Measurements from ENCODE around the gene JARID2. TPM values are rescaled to one million over a fixed set of nuclear protein-coding genes. Genes with fewer than 3 reads are reported as not detected.

The JARID2 gene
- polyA plus RNA-seq, 1 of the 3 experiments (the other 2 are of a cell fraction) = 3.4 TPM

GRCh38 chr6:15351631-15352030 is 105.8 kb downstream of the JARID2 start (continued):
- TF ChIP-seq MXI1 (IDR thresholded peaks at IDR 0.05; ENCODE audit: low read depth, low read length) = no peak
- TF ChIP-seq TCF12 (IDR thresholded peaks at IDR 0.05) = peak; percentile 39; the same call in 1 of the 2 replicates
- no peak for TF ChIP-seq RXRA (IDR thresholded peaks at IDR 0.05; ENCODE audit: borderline replicate concordance, low read depth)
- TF ChIP-seq ZBTB33 (IDR thresholded peaks at IDR 0.05; ENCODE audit: borderline replicate concordance, low read depth) = no peak

- WGBS (ENCODE audit: low lambda C conversion rate) = 96% methylated on average over 4 of the region's 4 CpGs
- no peaks in the 10 kb centered on the region for H3K36me3 ChIP-seq (replicated peaks in 1 of 2; ENCODE audit: control insufficient read depth in 1 of 2, insufficient read depth in 2 of 2, low read length in 1 of 2)
- no peak overlapping the region; a peak in 1 of 4 replicates for H3K27ac ChIP-seq (ENCODE audit: low read depth in 2 of 2, low read length in 1 of 2)
- peaks cover 6% of the 10 kb centered on the region for H3F3A ChIP-seq (replicated peaks; ENCODE audit: insufficient read depth)
- no peak overlapping the region for H3K4me3 ChIP-seq (ENCODE audit: low read depth in 2 of 2, low read length in 1 of 2)
- POLR2A ChIA-PET = no interaction called here
- H3K9me2 ChIP-seq = no peaks in the 10 kb centered on the region
- no peak overlapping the region for H3K4me2 ChIP-seq
- peaks cover 0 to 19% of the 10 kb centered on the region in 2 experiments; a peak in 1 of 4 replicates for H3K4me1 ChIP-seq (ENCODE audit: control insufficient read depth in 1 of 2, insufficient read depth in 2 of 2, low read depth in 1 of 2, low read length in 1 of 2)
- no peak overlapping the region for H3K9ac ChIP-seq
- H2AFZ ChIP-seq (ENCODE audit: low read depth) = no peak overlapping the region
- CTCF ChIA-PET = interaction anchor here (1.0 kb wide), 1 partner anchor 14 kb away, joined by 3 read pairs; no protein-coding TSS in a partner anchor
- no peak for TF ChIP-seq MXI1 (IDR thresholded peaks at IDR 0.05; ENCODE audit: low read depth, low read length)
- no peak for TF ChIP-seq RFX5 (IDR thresholded peaks at IDR 0.05; ENCODE audit: low read length)
- TF ChIP-seq USF2 (IDR thresholded peaks at IDR 0.05; ENCODE audit: borderline replicate concordance, low read depth, low read length) = no peak
- peaks cover 12% of the 10 kb centered on the region for H4K20me1 ChIP-seq (ENCODE audit: insufficient read depth)
- no peaks in the 10 kb centered on the region for H3K9me3 ChIP-seq
- no peaks in the 10 kb centered on the region for H3K27me3 ChIP-seq (ENCODE audit: insufficient read depth)
- H3K79me2 ChIP-seq (ENCODE audit: insufficient read depth) = peaks cover 7% of the 10 kb centered on the region; the same call in 1 of the 2 replicates
- DNase-seq = no peak
These were observed 106.4 kb downstream of the JARID2 start for GRCh38 chr6:15352220-15352619.

GRCh38 chr6:15352845-15353244 is 107.0 kb downstream of the JARID2 start:
- Histone ChIP-seq H3K9me2 (no peaks in the 10 kb centered on the region), H3K79me2 (ENCODE audit: insufficient read depth) (peaks cover 7% of the 10 kb centered on the region; the same call in 1 of the 2 replicates), H3F3A (replicated peaks; ENCODE audit: insufficient read depth) (peaks cover 6% of the 10 kb centered on the region), H2AFZ (ENCODE audit: low read depth) (no peak overlapping the region), H3K4me1 (ENCODE audit: control insufficient read depth in 1 of 2, insufficient read depth in 2 of 2, low read depth in 1 of 2, low read length in 1 of 2) (peaks cover 0 to 19% of the 10 kb centered on the region in 2 experiments; a peak in 3 of 4 replicates), H3K9me3 (no peaks in the 10 kb centered on the region), H3K4me2 (no peak overlapping the region), H3K4me3 (ENCODE audit: low read depth in 2 of 2, low read length in 1 of 2) (no peak overlapping the region), H3K9ac (no peak overlapping the region), H4K20me1 (ENCODE audit: insufficient read depth) (peaks cover 12% of the 10 kb centered on the region), H3K36me3 (replicated peaks in 1 of 2; ENCODE audit: control insufficient read depth in 1 of 2, insufficient read depth in 2 of 2, low read length in 1 of 2) (no peaks in the 10 kb centered on the region), H3K27ac (ENCODE audit: low read depth in 2 of 2, low read length in 1 of 2) (no peak overlapping the region), H3K27me3 (ENCODE audit: insufficient read depth) (no peaks in the 10 kb centered on the region)
- TF ChIP-seq ZBTB33 (IDR thresholded peaks at IDR 0.05; ENCODE audit: borderline replicate concordance, low read depth) (no peak), NFIC (IDR thresholded peaks at IDR 0.05; ENCODE audit: borderline replicate concordance) (no peak), POLR2AphosphoS5 (IDR thresholded peaks at IDR 0.05; ENCODE audit: low read depth, low read length) (no peak), RFX5 (IDR thresholded peaks at IDR 0.05; ENCODE audit: low read length) (no peak), EP300 (IDR thresholded peaks at IDR 0.05; ENCODE audit: borderline replicate concordance in 1 of 2, low read depth in 1 of 2, low read length in 1 of 2) (no peak), USF2 (IDR thresholded peaks at IDR 0.05; ENCODE audit: borderline replicate concordance, low read depth, low read length) (no peak), FOXM1 (IDR thresholded peaks at IDR 0.05; ENCODE audit: low read depth) (no peak), YY1 (IDR thresholded peaks at IDR 0.05; ENCODE audit: low read depth) (no peak), SIN3A (IDR thresholded peaks at IDR 0.05; ENCODE audit: borderline replicate concordance, low read depth, low read length) (no peak), RXRA (IDR thresholded peaks at IDR 0.05; ENCODE audit: borderline replicate concordance, low read depth) (no peak), IRF3 (IDR thresholded peaks at IDR 0.05; ENCODE audit: low read depth, low read length) (no peak), EZH2phosphoT487 (IDR thresholded peaks at IDR 0.05; ENCODE audit: borderline replicate concordance, low read depth) (no peak)
- 94% methylated on average over 2 of the region's 2 CpGs for WGBS (ENCODE audit: low lambda C conversion rate)
- CTCF ChIA-PET = interaction anchor here (1.2 kb wide), 1 partner anchor 8 kb away, joined by 3 read pairs; no protein-coding TSS in a partner anchor
- DNase-seq = no peak
- POLR2A ChIA-PET = no interaction called here

Measured in SK-N-SH (cell line).